GM13976 (cell line): ENCODE results near the gene KL.

ENCODE experiments used
- DNase-seq: peaks from one replicate; pipeline ENCODE4 v3.0.0; 2012; ENCODE audit warnings: low spot score
- CTCF ChIP-seq: IDR thresholded peaks from 2 replicates; pipeline ENCODE4 v1.5.1; 2012; ENCODE audit warnings: borderline replicate concordance, mild to moderate bottlenecking; ENCODE audit not compliant: insufficient read depth; ENCODE audit errors: extremely low read depth, missing control alignments, control extremely low read depth
- in situ Hi-C: fragments of 300-500 bp; cut with MboI; formaldehyde crosslinking; loops from one replicate; pipeline ENCODE4 v1.12.0; 2022; ENCODE audit warnings: low sequenced_read_pairs, mixed read lengths, inconsistent platforms; ENCODE audit not compliant: unreplicated experiment

KL gene

DNA sequence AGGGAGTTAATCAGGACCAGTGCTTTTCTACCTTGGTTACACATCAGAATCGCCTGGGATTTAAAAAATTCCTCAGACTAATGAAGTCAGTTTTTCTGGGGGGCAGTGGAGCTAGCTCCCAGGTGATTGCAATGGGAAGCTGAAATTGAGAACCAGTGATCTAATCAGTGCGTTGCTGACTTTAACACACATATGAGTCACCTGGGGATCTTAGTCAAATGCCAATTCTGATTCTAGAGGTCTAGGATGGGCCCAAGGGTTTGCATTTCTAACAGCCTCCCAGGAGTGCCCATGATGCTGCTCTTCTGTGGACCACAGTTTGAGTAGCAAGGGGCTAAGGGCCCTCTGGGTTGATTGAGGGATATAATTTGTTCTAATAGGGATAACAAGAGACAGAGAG lies 54.5 kb downstream of the KL start:
- in situ Hi-C loops = no loop called here

DNA sequence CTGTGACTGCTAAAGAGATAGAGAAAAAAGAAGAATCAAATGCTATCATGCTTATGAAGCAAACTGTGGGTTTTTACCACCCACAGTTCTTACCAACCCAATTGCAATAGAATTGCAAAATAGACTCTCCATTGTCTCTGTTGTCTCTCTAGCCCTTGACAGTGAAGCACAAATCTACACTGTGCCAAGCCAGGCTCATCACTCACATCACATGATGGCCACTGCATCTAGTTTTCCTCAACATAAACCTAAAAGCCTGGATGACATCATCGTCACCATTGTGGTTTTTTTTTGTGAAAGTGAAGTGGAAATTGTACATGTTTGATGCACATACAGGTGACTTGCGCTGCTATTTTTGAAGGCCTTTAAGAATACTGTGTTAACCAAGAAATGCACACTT lies 56.1 kb downstream of the KL start:
- TF ChIP-seq CTCF = no peak
- in situ Hi-C loops = no loop called here
- peak; percentile 39 for DNase-seq

More for the DNA sequence above, 54.5 kb downstream of the KL start:
- DNase-seq = no peak
- no peak for TF ChIP-seq CTCF

DNA sequence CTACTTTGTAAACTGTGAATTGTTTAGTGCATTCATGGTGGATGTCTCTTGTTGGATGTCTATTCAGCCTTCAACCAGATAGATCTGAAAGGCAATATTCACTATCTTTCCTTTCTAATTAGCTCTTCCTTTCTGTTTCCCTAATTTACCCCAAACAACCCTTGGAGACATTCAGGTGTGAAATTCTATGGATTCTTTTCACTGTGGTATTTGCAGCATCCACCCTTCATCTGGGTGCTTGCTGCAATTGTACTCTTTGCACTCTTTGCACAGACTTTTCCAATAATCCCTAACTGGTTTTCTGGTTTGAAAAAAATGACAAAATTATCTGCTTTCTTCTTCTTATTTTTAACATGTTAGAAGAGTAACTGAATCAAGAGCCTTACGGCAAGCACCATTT lies 56.5 kb downstream of the KL start:
- TF ChIP-seq CTCF = no peak
- in situ Hi-C loops = no loop called here

GRCh38 chr13:33073338-33073737 lies 57.1 kb downstream of the KL start:
- no peak for TF ChIP-seq CTCF
- in situ Hi-C loops = no loop called here
- DNase-seq = no peak

More for the DNA sequence above, 56.5 kb downstream of the KL start:
- DNase-seq = no peak

- no peak for TF ChIP-seq CTCF
- no peak for DNase-seq
- in situ Hi-C loops = no loop called here
These were observed 60.1 kb downstream of the KL start for GRCh38 chr13:33076001-33076992.

- in situ Hi-C loops = no loop called here
- no peak for DNase-seq
- no peak for TF ChIP-seq CTCF
These were observed 62.0 kb downstream of the KL start for GRCh38 chr13:33078263-33078662.
